ENCODE results near the gene TRPM5.

DNA sequence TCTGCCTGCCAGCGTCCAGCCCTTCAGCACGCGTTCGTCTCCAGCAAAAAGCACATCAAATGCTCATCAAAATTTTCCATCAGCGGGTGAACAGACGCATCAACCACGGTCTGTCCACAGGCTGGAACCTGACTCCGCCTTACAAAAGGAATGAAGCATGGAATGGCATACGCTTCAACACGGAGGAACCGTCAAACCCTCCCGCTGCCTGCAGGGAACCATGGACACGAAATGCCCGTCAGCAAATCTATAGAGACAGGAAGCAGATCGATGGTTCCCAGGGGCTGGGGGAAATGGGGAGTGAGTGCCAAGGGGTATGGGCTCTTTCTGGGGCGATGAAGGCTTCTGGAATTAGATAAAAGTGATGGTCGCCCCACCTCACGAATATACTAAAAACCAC, 27.5 kb downstream of the TRPM5 start:
- TF ChIP-seq, protein P1, sequence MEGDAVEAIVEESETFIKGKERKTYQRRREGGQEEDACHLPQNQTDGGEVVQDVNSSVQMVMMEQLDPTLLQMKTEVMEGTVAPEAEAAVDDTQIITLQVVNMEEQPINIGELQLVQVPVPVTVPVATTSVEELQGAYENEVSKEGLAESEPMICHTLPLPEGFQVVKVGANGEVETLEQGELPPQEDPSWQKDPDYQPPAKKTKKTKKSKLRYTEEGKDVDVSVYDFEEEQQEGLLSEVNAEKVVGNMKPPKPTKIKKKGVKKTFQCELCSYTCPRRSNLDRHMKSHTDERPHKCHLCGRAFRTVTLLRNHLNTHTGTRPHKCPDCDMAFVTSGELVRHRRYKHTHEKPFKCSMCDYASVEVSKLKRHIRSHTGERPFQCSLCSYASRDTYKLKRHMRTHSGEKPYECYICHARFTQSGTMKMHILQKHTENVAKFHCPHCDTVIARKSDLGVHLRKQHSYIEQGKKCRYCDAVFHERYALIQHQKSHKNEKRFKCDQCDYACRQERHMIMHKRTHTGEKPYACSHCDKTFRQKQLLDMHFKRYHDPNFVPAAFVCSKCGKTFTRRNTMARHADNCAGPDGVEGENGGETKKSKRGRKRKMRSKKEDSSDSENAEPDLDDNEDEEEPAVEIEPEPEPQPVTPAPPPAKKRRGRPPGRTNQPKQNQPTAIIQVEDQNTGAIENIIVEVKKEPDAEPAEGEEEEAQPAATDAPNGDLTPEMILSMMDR (conservative IDR thresholded peaks at IDR 0.05; ENCODE audit: low read depth, low read length) = no peak
- TF ChIP-seq POLR2A (IDR thresholded peaks at IDR 0.05; ENCODE audit: low read depth, low read length) (no peak), CHD1 (IDR thresholded peaks at IDR 0.05; ENCODE audit: low read depth, low read length) (no peak), RFX5 (IDR thresholded peaks at IDR 0.05; ENCODE audit: low read depth, low read length) (no peak), RCOR1 (IDR thresholded peaks at IDR 0.05; ENCODE audit: insufficient replicate concordance, low read length) (no peak), MXI1 (IDR thresholded peaks at IDR 0.05; ENCODE audit: borderline replicate concordance, low read depth, low read length) (no peak), NFE2L2 (IDR thresholded peaks at IDR 0.05; ENCODE audit: low read depth, low read length) (no peak), CEBPB (IDR thresholded peaks at IDR 0.05; ENCODE audit: low read depth, low read length) (no peak), MAZ (IDR thresholded peaks at IDR 0.05; ENCODE audit: borderline replicate concordance, low read depth, low read length) (no peak), RAD21 (IDR thresholded peaks at IDR 0.05; ENCODE audit: low read length) (no peak), SMC3 (IDR thresholded peaks at IDR 0.05; ENCODE audit: low read depth, low read length) (no peak), FOS (IDR thresholded peaks at IDR 0.05; ENCODE audit: low read depth, low read length) (no peak)
- TF ChIP-seq, protein P2, sequence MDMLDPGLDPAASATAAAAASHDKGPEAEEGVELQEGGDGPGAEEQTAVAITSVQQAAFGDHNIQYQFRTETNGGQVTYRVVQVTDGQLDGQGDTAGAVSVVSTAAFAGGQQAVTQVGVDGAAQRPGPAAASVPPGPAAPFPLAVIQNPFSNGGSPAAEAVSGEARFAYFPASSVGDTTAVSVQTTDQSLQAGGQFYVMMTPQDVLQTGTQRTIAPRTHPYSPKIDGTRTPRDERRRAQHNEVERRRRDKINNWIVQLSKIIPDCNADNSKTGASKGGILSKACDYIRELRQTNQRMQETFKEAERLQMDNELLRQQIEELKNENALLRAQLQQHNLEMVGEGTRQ (IDR thresholded peaks at IDR 0.05; ENCODE audit: low read depth, low read length) = no peak
- TF ChIP-seq, protein P3, sequence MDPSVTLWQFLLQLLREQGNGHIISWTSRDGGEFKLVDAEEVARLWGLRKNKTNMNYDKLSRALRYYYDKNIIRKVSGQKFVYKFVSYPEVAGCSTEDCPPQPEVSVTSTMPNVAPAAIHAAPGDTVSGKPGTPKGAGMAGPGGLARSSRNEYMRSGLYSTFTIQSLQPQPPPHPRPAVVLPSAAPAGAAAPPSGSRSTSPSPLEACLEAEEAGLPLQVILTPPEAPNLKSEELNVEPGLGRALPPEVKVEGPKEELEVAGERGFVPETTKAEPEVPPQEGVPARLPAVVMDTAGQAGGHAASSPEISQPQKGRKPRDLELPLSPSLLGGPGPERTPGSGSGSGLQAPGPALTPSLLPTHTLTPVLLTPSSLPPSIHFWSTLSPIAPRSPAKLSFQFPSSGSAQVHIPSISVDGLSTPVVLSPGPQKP (IDR thresholded peaks at IDR 0.05; ENCODE audit: borderline replicate concordance, low read depth, low read length) = no peak
